Testis (tissue), 2 donors: Measurements from ENCODE around the gene KRTAP5-5.

Experiments
- POLR2A ChIP-seq: fragments of 450-650 bp; IDR thresholded peaks from one replicate; pipeline ENCODE4 v1.6.1; 2017; ENCODE audit warnings: antibody characterized with exemption, mild to moderate bottlenecking, moderate library complexity
- TF ChIP-seq, protein P1 (sequence below), 3 experiments: fragments of 450-650 bp in 2 of 3; fragments of 200-600 bp in 1 of 3; sonication (generic) in 1 of 3; IDR thresholded peaks; one replicate each; pipeline ENCODE4 v1.5.1; 2016 to 2019; ENCODE audit warnings: antibody characterized with exemption in 3 of 3, mild to moderate bottlenecking in 2 of 3, moderate library complexity in 1 of 3

DNA sequence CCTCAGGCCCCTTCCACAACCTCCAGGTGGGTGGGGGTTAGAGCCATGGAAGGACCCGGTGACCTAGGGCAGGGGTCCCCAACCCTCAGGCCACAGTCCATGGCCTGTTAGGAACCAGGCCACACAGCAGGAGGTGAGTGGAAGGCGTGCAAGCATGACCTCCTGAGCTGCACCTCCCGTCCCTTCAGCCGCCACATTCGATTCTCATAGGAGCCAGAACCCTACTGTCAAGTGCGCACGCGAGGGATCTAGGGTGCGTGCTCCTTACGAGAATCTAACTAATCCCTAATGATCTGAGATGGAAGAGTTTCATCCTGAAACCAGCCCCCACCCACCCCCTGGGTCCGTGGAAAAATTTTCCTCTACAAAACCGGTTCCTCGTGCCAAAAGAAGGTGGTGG, 4.0 kb upstream of the KRTAP5-5 start:
- TF ChIP-seq, protein P1, sequence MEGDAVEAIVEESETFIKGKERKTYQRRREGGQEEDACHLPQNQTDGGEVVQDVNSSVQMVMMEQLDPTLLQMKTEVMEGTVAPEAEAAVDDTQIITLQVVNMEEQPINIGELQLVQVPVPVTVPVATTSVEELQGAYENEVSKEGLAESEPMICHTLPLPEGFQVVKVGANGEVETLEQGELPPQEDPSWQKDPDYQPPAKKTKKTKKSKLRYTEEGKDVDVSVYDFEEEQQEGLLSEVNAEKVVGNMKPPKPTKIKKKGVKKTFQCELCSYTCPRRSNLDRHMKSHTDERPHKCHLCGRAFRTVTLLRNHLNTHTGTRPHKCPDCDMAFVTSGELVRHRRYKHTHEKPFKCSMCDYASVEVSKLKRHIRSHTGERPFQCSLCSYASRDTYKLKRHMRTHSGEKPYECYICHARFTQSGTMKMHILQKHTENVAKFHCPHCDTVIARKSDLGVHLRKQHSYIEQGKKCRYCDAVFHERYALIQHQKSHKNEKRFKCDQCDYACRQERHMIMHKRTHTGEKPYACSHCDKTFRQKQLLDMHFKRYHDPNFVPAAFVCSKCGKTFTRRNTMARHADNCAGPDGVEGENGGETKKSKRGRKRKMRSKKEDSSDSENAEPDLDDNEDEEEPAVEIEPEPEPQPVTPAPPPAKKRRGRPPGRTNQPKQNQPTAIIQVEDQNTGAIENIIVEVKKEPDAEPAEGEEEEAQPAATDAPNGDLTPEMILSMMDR (IDR thresholded peaks at IDR 0.05): no peak
- no peak for TF ChIP-seq POLR2A
